Measurements from ENCODE around the gene FGD5. TPM values are rescaled to one million over a fixed set of nuclear protein-coding genes. Genes with fewer than 3 reads are reported as not detected.

The FGD5 gene
- total RNA-seq, 1 donor from 2014 or later = 3.2 TPM

GRCh38 chr3:14799146-14799545 lies 19.6 kb upstream of the FGD5 start:
- TF ChIP-seq, protein P1, sequence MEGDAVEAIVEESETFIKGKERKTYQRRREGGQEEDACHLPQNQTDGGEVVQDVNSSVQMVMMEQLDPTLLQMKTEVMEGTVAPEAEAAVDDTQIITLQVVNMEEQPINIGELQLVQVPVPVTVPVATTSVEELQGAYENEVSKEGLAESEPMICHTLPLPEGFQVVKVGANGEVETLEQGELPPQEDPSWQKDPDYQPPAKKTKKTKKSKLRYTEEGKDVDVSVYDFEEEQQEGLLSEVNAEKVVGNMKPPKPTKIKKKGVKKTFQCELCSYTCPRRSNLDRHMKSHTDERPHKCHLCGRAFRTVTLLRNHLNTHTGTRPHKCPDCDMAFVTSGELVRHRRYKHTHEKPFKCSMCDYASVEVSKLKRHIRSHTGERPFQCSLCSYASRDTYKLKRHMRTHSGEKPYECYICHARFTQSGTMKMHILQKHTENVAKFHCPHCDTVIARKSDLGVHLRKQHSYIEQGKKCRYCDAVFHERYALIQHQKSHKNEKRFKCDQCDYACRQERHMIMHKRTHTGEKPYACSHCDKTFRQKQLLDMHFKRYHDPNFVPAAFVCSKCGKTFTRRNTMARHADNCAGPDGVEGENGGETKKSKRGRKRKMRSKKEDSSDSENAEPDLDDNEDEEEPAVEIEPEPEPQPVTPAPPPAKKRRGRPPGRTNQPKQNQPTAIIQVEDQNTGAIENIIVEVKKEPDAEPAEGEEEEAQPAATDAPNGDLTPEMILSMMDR (IDR thresholded peaks at IDR 0.05; ENCODE audit: unreplicated experiment) = no peak
- DNase-seq (ENCODE audit: low spot score in 2 of 2, unreplicated experiment in 2 of 2) = no peak
- Mint-ChIP-seq H3K27me3 (ENCODE audit: low read depth) (peaks cover 74% of the 10 kb centered on the region), H3K9me3 (peaks cover 8% of the 10 kb centered on the region), H3K4me3 (no peak overlapping the region), H3K27ac (no peak overlapping the region), H3K36me3 (no peaks in the 10 kb centered on the region), H3K4me1 (peaks cover 11% of the 10 kb centered on the region)

- no peaks in the 10 kb centered on the region for H3K36me3 Mint-ChIP-seq
- H3K4me3 Mint-ChIP-seq = no peak overlapping the region
- TF ChIP-seq, protein P1 (IDR thresholded peaks at IDR 0.05; ENCODE audit: unreplicated experiment) = no peak
- H3K27ac Mint-ChIP-seq = no peak overlapping the region
- peaks cover 8% of the 10 kb centered on the region for H3K9me3 Mint-ChIP-seq
- no peak for DNase-seq (ENCODE audit: low spot score in 2 of 2, unreplicated experiment in 2 of 2)
- H3K27me3 Mint-ChIP-seq (ENCODE audit: low read depth) = peaks cover 78% of the 10 kb centered on the region
- H3K4me1 Mint-ChIP-seq = peaks cover 11% of the 10 kb centered on the region
Observed at GRCh38 chr3:14801031-14801430, 17.7 kb upstream of the FGD5 start.

DNA sequence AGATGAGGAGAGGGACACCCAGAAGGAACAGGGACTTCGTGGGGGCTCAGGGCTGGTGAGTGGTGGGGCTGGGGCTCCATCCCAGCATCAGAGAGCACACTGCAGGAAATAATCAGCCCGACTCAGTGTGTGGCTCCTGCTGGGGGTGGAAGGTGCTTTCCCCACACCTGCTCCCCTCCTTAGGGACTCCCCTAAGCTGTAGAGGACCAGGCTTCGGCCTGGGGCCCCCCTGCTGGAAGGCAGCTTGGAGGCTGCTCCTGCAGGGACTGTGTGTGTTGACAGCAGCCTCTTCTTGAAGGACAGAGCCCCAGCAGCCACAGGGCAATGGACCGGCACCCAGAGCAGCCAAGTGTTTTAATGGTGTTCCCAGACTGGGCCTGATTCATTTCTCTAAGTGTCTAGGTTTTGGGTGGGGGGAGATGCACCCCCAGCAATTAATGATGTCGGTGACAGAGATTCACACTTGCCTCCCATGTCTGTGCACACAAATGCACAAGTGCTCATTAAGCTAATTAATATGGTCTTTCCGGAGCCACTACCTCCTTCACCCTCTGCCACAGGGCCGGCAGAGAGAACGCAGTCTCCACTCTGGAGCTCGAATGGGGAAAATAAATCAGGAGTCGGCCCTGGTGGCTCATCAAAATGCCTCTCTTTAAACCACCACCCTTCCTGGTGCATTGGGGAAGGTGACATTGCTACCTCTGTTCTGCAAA lies 16.9 kb upstream of the FGD5 start:
- DNase-seq (ENCODE audit: low spot score in 2 of 2, unreplicated experiment in 2 of 2) = no peak
- TF ChIP-seq, protein P1 (IDR thresholded peaks at IDR 0.05; ENCODE audit: unreplicated experiment) = no peak
- no peak overlapping the region for H3K27ac Mint-ChIP-seq
- peaks cover 8% of the 10 kb centered on the region for H3K9me3 Mint-ChIP-seq
- no peak overlapping the region for H3K4me3 Mint-ChIP-seq
- H3K27me3 Mint-ChIP-seq (ENCODE audit: low read depth) = peaks cover 83% of the 10 kb centered on the region
- H3K4me1 Mint-ChIP-seq = peaks cover 5% of the 10 kb centered on the region
- no peaks in the 10 kb centered on the region for H3K36me3 Mint-ChIP-seq

- Mint-ChIP-seq H3K9me3 (peaks cover 8% of the 10 kb centered on the region), H3K36me3 (no peaks in the 10 kb centered on the region), H3K27ac (no peak overlapping the region), H3K4me1 (no peaks in the 10 kb centered on the region), H3K27me3 (ENCODE audit: low read depth) (peaks cover 84% of the 10 kb centered on the region), H3K4me3 (no peak overlapping the region)
- DNase-seq (ENCODE audit: low spot score in 2 of 2, unreplicated experiment in 2 of 2) = no peak
- TF ChIP-seq, protein P1 (IDR thresholded peaks at IDR 0.05; ENCODE audit: unreplicated experiment) = no peak
Observed at GRCh38 chr3:14802381-14802731, 16.4 kb upstream of the FGD5 start.

DNA sequence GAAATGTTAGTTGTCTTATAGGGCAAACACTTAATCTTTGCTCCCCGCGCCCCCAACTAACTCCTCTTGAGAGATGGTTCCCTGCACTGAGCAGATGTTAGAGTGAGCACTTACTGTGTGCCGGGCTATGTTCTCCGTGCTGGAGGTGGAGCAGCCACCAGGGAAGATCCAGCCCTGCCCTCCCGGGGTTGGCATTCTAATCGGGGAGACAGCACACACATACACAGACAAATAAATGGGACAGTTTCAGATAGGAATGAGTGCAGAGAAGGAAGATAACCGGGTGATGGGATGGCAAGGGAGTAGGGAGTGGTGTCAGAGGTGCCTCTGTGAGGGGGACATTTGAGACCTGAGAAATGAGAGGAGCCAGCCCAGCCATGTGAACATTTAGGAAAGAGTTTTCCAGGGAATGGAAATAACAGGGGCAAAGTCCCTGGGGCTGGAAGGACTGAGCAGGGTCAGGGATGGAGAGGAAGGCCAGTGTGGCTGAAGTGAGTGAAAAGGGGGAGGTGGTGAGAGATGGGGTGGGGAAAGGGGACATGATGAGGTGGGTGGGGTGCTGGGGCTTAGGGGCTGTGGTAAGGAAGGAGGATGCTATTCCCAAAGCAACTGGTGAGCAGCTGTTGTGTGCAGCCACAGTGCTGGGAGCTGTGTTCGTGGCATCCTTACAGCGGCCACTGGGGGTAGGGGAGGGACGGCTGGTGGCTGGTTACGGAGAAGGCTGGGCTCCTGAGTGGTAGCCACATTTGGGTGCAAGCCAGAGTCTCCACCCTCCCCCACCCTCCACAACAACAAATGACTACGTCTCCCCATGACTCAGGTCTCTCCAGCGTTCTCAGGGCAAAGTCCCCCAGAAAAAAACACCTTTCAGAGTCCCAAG lies 15.4 kb upstream of the FGD5 start:
- H3K4me1 Mint-ChIP-seq = no peaks in the 10 kb centered on the region
- H3K27me3 Mint-ChIP-seq (ENCODE audit: low read depth) = peaks cover 91% of the 10 kb centered on the region
- peaks cover 8% of the 10 kb centered on the region for H3K9me3 Mint-ChIP-seq
- no peak overlapping the region for H3K4me3 Mint-ChIP-seq
- no peak overlapping the region for H3K27ac Mint-ChIP-seq
- no peaks in the 10 kb centered on the region for H3K36me3 Mint-ChIP-seq
- TF ChIP-seq, protein P1 (IDR thresholded peaks at IDR 0.05; ENCODE audit: unreplicated experiment) = no peak
- DNase-seq (ENCODE audit: low spot score in 2 of 2, unreplicated experiment in 2 of 2) = no peak
